ENCODE results near the gene ARFRP1. TPM values are rescaled to one million over a fixed set of nuclear protein-coding genes. Genes with fewer than 3 reads are reported as not detected.

Gene ARFRP1
- total and polyA plus RNA-seq, 2 of the 13 experiments (the other 11 are each of a cell fraction or from before 2014, with no cell fraction given), result 32.0 to 51.1 TPM

DNA sequence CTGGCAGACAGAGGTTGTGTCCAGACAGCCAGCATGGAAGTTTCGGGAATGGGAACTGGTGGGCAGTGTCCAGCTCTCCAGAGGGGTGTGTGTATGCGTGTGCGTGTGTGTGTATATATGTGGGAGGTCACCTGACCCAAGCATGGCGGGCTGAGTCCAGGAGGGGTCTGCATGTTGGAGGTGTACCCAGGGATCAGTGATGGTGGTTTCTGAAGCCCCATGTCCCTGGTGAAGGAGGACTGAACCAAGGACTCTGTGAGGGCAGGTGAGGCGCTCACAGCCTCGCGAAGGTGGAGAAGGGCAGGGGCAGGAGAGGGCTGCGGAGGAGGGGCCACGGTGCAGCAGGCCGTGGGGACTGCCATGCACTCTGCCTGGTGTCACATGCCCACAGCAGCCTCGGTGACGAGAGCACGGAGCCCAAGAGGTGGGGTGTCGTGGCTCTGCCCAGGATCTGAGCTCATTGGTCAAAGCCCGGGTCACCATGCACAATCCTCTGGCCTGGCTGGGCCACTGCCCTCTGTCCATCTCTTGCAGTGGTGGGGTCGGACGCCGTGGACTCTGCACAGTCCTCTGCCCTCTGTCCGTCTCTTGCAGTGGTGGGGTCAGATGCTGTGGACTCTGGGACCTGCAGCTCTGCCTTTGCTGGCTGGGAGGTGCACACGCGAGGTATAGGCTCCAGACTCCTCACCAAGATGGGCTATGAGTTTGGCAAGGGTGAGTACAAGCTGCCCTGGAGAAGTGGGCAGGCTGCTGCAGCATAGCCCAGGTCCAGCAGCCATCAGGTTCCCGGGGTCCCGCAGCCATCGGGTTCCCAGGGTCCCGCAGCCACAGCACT is 26.6 kb upstream of the ARFRP1 start (continued):
- TF ChIP-seq, protein P1, sequence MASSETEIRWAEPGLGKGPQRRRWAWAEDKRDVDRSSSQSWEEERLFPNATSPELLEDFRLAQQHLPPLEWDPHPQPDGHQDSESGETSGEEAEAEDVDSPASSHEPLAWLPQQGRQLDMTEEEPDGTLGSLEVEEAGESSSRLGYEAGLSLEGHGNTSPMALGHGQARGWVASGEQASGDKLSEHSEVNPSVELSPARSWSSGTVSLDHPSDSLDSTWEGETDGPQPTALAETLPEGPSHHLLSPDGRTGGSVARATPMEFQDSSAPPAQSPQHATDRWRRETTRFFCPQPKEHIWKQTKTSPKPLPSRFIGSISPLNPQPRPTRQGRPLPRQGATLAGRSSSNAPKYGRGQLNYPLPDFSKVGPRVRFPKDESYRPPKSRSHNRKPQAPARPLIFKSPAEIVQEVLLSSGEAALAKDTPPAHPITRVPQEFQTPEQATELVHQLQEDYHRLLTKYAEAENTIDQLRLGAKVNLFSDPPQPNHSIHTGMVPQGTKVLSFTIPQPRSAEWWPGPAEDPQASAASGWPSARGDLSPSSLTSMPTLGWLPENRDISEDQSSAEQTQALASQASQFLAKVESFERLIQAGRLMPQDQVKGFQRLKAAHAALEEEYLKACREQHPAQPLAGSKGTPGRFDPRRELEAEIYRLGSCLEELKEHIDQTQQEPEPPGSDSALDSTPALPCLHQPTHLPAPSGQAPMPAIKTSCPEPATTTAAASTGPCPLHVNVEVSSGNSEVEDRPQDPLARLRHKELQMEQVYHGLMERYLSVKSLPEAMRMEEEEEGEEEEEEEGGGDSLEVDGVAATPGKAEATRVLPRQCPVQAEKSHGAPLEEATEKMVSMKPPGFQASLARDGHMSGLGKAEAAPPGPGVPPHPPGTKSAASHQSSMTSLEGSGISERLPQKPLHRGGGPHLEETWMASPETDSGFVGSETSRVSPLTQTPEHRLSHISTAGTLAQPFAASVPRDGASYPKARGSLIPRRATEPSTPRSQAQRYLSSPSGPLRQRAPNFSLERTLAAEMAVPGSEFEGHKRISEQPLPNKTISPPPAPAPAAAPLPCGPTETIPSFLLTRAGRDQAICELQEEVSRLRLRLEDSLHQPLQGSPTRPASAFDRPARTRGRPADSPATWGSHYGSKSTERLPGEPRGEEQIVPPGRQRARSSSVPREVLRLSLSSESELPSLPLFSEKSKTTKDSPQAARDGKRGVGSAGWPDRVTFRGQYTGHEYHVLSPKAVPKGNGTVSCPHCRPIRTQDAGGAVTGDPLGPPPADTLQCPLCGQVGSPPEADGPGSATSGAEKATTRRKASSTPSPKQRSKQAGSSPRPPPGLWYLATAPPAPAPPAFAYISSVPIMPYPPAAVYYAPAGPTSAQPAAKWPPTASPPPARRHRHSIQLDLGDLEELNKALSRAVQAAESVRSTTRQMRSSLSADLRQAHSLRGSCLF (CRISPR knock-in tag; IDR thresholded peaks at IDR 0.05; ENCODE audit: borderline replicate concordance), result no peak
- TF ChIP-seq ARNT (IDR thresholded peaks at IDR 0.05) (no peak), NFE2L1 (CRISPR knock-in tag; IDR thresholded peaks at IDR 0.05; ENCODE audit: borderline replicate concordance) (peak; percentile 0; the same call in 1 of the 2 replicates), KLF16 (CRISPR knock-in tag; IDR thresholded peaks at IDR 0.05) (no peak), SP4 (CRISPR knock-in tag; IDR thresholded peaks at IDR 0.05) (peak; percentile 53), PHF8 (CRISPR knock-in tag; IDR thresholded peaks at IDR 0.05) (no peak), HNRNPLL (IDR thresholded peaks at IDR 0.05; ENCODE audit: low read depth, low read length, poor library complexity, severe bottlenecking) (peak; percentile 3), EP300 (IDR thresholded peaks at IDR 0.05; ENCODE audit: low read depth in 2 of 2, low read length in 2 of 2) (peak in 1 of 2 experiments; percentile 15; a peak in 1 of 4 replicates), EP300 (CRISPR knock-in tag; IDR thresholded peaks at IDR 0.05; ENCODE audit: borderline replicate concordance) (no peak), ZSCAN9 (CRISPR knock-in tag; IDR thresholded peaks at IDR 0.05; ENCODE audit: borderline replicate concordance) (no peak), HOXD1 (CRISPR knock-in tag; IDR thresholded peaks at IDR 0.05) (no peak), ZFP36 (IDR thresholded peaks at IDR 0.05; ENCODE audit: borderline replicate concordance, low read depth, low read length, partially characterized antibody) (no peak), GATAD2A (CRISPR knock-in tag; IDR thresholded peaks at IDR 0.05) (no peak), ZNF619 (CRISPR knock-in tag; IDR thresholded peaks at IDR 0.05) (0 out of 2 replicates have a peak, but pooled peaks have one; percentile 40)
- TF ChIP-seq, protein P2, sequence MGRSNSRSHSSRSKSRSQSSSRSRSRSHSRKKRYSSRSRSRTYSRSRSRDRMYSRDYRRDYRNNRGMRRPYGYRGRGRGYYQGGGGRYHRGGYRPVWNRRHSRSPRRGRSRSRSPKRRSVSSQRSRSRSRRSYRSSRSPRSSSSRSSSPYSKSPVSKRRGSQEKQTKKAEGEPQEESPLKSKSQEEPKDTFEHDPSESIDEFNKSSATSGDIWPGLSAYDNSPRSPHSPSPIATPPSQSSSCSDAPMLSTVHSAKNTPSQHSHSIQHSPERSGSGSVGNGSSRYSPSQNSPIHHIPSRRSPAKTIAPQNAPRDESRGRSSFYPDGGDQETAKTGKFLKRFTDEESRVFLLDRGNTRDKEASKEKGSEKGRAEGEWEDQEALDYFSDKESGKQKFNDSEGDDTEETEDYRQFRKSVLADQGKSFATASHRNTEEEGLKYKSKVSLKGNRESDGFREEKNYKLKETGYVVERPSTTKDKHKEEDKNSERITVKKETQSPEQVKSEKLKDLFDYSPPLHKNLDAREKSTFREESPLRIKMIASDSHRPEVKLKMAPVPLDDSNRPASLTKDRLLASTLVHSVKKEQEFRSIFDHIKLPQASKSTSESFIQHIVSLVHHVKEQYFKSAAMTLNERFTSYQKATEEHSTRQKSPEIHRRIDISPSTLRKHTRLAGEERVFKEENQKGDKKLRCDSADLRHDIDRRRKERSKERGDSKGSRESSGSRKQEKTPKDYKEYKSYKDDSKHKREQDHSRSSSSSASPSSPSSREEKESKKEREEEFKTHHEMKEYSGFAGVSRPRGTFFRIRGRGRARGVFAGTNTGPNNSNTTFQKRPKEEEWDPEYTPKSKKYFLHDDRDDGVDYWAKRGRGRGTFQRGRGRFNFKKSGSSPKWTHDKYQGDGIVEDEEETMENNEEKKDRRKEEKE (IDR thresholded peaks at IDR 0.05), result no peak
- TF ChIP-seq, protein P3, sequence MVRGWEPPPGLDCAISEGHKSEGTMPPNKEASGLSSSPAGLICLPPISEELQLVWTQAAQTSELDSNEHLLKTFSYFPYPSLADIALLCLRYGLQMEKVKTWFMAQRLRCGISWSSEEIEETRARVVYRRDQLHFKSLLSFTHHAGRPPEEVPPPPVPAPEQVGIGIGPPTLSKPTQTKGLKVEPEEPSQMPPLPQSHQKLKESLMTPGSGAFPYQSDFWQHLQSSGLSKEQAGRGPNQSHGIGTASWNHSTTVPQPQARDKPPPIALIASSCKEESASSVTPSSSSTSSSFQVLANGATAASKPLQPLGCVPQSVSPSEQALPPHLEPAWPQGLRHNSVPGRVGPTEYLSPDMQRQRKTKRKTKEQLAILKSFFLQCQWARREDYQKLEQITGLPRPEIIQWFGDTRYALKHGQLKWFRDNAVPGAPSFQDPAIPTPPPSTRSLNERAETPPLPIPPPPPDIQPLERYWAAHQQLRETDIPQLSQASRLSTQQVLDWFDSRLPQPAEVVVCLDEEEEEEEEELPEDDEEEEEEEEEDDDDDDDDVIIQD (CRISPR knock-in tag; IDR thresholded peaks at IDR 0.05; ENCODE audit: low read depth), result no peak
- TF ChIP-seq, protein P4, sequence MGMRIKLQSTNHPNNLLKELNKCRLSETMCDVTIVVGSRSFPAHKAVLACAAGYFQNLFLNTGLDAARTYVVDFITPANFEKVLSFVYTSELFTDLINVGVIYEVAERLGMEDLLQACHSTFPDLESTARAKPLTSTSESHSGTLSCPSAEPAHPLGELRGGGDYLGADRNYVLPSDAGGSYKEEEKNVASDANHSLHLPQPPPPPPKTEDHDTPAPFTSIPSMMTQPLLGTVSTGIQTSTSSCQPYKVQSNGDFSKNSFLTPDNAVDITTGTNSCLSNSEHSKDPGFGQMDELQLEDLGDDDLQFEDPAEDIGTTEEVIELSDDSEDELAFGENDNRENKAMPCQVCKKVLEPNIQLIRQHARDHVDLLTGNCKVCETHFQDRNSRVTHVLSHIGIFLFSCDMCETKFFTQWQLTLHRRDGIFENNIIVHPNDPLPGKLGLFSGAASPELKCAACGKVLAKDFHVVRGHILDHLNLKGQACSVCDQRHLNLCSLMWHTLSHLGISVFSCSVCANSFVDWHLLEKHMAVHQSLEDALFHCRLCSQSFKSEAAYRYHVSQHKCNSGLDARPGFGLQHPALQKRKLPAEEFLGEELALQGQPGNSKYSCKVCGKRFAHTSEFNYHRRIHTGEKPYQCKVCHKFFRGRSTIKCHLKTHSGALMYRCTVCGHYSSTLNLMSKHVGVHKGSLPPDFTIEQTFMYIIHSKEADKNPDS (CRISPR knock-in tag; IDR thresholded peaks at IDR 0.05), result peak; percentile 25; the same call in 1 of the 2 replicates
